Measurements from ENCODE around the gene TLCD1. TPM values are rescaled to one million over a fixed set of nuclear protein-coding genes. Genes with fewer than 3 reads are reported as not detected.
"Not testable (repeated sequence)": the region's sequence is repeated elsewhere in the genome, so short reads cannot be mapped to it uniquely, and the experiment has no call there.

TLCD1 gene
- total RNA-seq, 1 donor from 2014 or later: 8.2 TPM

GRCh38 chr17:28723159-28723835, 2.7 kb downstream of the TLCD1 start:
- Mint-ChIP-seq H3K4me1 (ENCODE audit: low read depth, unreplicated experiment) (peaks cover 27% of the 10 kb centered on the region), H3K27ac (ENCODE audit: unreplicated experiment) (peak overlapping the region; percentile 53), H3K9me3 (ENCODE audit: unreplicated experiment) (peaks cover 26% of the 10 kb centered on the region), H3K36me3 (ENCODE audit: unreplicated experiment) (peaks cover 8% of the 10 kb centered on the region), H3K4me3 (ENCODE audit: unreplicated experiment) (no peak overlapping the region), H3K27me3 (ENCODE audit: unreplicated experiment) (peaks cover 29% of the 10 kb centered on the region)
- TF ChIP-seq CTCF (IDR thresholded peaks at IDR 0.05; ENCODE audit: partially characterized antibody, unreplicated experiment): no peak
- no peak for DNase-seq

- Mint-ChIP-seq H3K4me1 (ENCODE audit: low read depth, unreplicated experiment) (peaks cover 29% of the 10 kb centered on the region), H3K9me3 (ENCODE audit: unreplicated experiment) (peaks cover 24% of the 10 kb centered on the region), H3K27ac (ENCODE audit: unreplicated experiment) (no peak overlapping the region), H3K27me3 (ENCODE audit: unreplicated experiment) (peaks cover 26% of the 10 kb centered on the region), H3K36me3 (ENCODE audit: unreplicated experiment) (peaks cover 8% of the 10 kb centered on the region), H3K4me3 (ENCODE audit: unreplicated experiment) (no peak overlapping the region)
- no peak for TF ChIP-seq CTCF (IDR thresholded peaks at IDR 0.05; ENCODE audit: partially characterized antibody, unreplicated experiment)
- no peak for DNase-seq
Measured at GRCh38 chr17:28722417-28723158, 3.4 kb downstream of the TLCD1 start.

DNA sequence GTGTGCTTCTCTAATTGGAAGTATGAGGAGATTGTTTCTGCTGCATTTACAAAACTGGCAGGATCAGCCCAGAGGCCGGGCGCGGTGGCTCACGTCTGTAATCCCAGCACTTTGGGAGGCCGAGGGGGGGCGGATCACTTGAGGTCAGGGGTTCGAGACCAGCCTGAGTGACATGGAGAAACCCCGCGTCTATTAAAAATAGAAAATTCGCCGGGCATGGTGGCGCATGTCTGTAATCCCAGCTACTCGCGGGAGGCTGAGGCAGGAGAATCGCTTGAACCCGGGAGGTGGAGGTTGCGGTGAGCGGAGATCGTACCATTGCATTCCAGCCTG, 5.1 kb downstream of the TLCD1 start:
- Mint-ChIP-seq H3K27ac (ENCODE audit: unreplicated experiment) (peak overlapping the region; percentile 98), H3K9me3 (ENCODE audit: unreplicated experiment) (peaks cover 22% of the 10 kb centered on the region), H3K4me1 (ENCODE audit: low read depth, unreplicated experiment) (peaks cover 31% of the 10 kb centered on the region), H3K27me3 (ENCODE audit: unreplicated experiment) (peaks cover 20% of the 10 kb centered on the region), H3K4me3 (ENCODE audit: unreplicated experiment) (peak overlapping the region; percentile 98)
- TF ChIP-seq CTCF (IDR thresholded peaks at IDR 0.05; ENCODE audit: partially characterized antibody, unreplicated experiment): peak; percentile 2
- DNase-seq; H3K36me3 Mint-ChIP-seq (ENCODE audit: unreplicated experiment): not testable (repeated sequence)

- DNase-seq: no peak
- peaks cover 31% of the 10 kb centered on the region for H3K4me1 Mint-ChIP-seq (ENCODE audit: low read depth, unreplicated experiment)
Measured at GRCh38 chr17:28720247-28720996, 5.6 kb downstream of the TLCD1 start.

More at GRCh38 chr17:28720247-28720996, 5.6 kb downstream of the TLCD1 start:
- peak overlapping the region; percentile 98 for H3K27ac Mint-ChIP-seq (ENCODE audit: unreplicated experiment)
- peaks cover 8% of the 10 kb centered on the region for H3K36me3 Mint-ChIP-seq (ENCODE audit: unreplicated experiment)
- H3K4me3 Mint-ChIP-seq (ENCODE audit: unreplicated experiment): peak overlapping the region; percentile 98
- H3K27me3 Mint-ChIP-seq (ENCODE audit: unreplicated experiment): peaks cover 20% of the 10 kb centered on the region
- peaks cover 22% of the 10 kb centered on the region for H3K9me3 Mint-ChIP-seq (ENCODE audit: unreplicated experiment)
- TF ChIP-seq CTCF (IDR thresholded peaks at IDR 0.05; ENCODE audit: partially characterized antibody, unreplicated experiment): peak; percentile 30

Measured in glutamatergic neuron (in vitro differentiated cells).